ENCODE data around the gene LLCFC1.

The LLCFC1 gene

DNA sequence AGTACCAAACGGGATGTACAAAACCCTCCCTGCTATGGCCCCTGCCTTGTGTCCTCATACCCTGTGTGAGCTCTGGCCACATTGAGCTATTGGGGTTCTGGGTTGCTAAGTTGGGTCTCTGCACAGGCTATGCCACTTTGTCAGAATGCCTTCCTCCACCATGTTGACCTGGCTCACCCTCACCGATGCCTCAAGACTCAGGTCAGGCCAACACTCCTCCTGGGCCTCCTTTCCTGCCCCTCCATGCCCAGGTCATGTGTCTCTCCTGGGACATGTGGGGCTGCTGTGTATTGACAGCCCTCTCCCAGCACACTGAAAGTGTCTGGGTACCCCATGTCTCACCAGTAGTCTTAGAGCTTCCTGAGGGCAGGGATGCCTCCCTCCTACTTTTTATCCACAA lies 20.4 kb upstream of the LLCFC1 start:
- H3K4me1 ChIP-seq (ENCODE audit: control insufficient read depth in 1 of 2, insufficient read depth in 1 of 2, low read depth in 1 of 2, low read length in 1 of 2), result no peaks in the 10 kb centered on the region
- no peaks in the 10 kb centered on the region for H3K9me3 ChIP-seq
- H3K27ac ChIP-seq, result no peak overlapping the region
- TF ChIP-seq, protein P1, sequence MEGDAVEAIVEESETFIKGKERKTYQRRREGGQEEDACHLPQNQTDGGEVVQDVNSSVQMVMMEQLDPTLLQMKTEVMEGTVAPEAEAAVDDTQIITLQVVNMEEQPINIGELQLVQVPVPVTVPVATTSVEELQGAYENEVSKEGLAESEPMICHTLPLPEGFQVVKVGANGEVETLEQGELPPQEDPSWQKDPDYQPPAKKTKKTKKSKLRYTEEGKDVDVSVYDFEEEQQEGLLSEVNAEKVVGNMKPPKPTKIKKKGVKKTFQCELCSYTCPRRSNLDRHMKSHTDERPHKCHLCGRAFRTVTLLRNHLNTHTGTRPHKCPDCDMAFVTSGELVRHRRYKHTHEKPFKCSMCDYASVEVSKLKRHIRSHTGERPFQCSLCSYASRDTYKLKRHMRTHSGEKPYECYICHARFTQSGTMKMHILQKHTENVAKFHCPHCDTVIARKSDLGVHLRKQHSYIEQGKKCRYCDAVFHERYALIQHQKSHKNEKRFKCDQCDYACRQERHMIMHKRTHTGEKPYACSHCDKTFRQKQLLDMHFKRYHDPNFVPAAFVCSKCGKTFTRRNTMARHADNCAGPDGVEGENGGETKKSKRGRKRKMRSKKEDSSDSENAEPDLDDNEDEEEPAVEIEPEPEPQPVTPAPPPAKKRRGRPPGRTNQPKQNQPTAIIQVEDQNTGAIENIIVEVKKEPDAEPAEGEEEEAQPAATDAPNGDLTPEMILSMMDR (IDR thresholded peaks at IDR 0.05), result no peak
- H3K4me3 ChIP-seq (ENCODE audit: low read depth in 1 of 2, low read length in 1 of 2), result no peak overlapping the region
- peaks cover 8% of the 10 kb centered on the region for H3K27me3 ChIP-seq
- no peaks in the 10 kb centered on the region for H3K36me3 ChIP-seq

- Histone ChIP-seq H3K9me3 (no peaks in the 10 kb centered on the region), H3K36me3 (no peaks in the 10 kb centered on the region), H3K27me3 (peaks cover 8% of the 10 kb centered on the region), H3K27ac (no peak overlapping the region), H3K4me1 (ENCODE audit: control insufficient read depth in 1 of 2, insufficient read depth in 1 of 2, low read depth in 1 of 2, low read length in 1 of 2) (no peaks in the 10 kb centered on the region), H3K4me3 (ENCODE audit: low read depth in 1 of 2, low read length in 1 of 2) (no peak overlapping the region)
- TF ChIP-seq, protein P1 (IDR thresholded peaks at IDR 0.05), result no peak
These were observed 19.6 kb upstream of the LLCFC1 start for GRCh38 chr7:142919656-142920055.

GRCh38 chr7:142923391-142923790 lies 15.9 kb upstream of the LLCFC1 start:
- no peak overlapping the region for H3K27ac ChIP-seq
- no peaks in the 10 kb centered on the region for H3K9me3 ChIP-seq
- TF ChIP-seq, protein P1 (IDR thresholded peaks at IDR 0.05), result no peak
- peaks cover 29 to 31% of the 10 kb centered on the region in 2 experiments for H3K4me1 ChIP-seq (ENCODE audit: control insufficient read depth in 1 of 2, insufficient read depth in 1 of 2, low read depth in 1 of 2, low read length in 1 of 2)
- no peaks in the 10 kb centered on the region for H3K27me3 ChIP-seq
- no peak overlapping the region for H3K4me3 ChIP-seq (ENCODE audit: low read depth in 1 of 2, low read length in 1 of 2)
- no peaks in the 10 kb centered on the region for H3K36me3 ChIP-seq

GRCh38 chr7:142925413-142925812 lies 13.9 kb upstream of the LLCFC1 start:
- Histone ChIP-seq H3K36me3 (no peaks in the 10 kb centered on the region), H3K9me3 (no peaks in the 10 kb centered on the region), H3K27ac (peak overlapping the region; percentile 98), H3K4me1 (ENCODE audit: control insufficient read depth in 1 of 2, insufficient read depth in 1 of 2, low read depth in 1 of 2, low read length in 1 of 2) (peaks cover 38 to 43% of the 10 kb centered on the region in 2 experiments), H3K27me3 (no peaks in the 10 kb centered on the region), H3K4me3 (ENCODE audit: low read depth in 1 of 2, low read length in 1 of 2) (no peak overlapping the region)
- TF ChIP-seq, protein P1 (IDR thresholded peaks at IDR 0.05), result no peak

DNA sequence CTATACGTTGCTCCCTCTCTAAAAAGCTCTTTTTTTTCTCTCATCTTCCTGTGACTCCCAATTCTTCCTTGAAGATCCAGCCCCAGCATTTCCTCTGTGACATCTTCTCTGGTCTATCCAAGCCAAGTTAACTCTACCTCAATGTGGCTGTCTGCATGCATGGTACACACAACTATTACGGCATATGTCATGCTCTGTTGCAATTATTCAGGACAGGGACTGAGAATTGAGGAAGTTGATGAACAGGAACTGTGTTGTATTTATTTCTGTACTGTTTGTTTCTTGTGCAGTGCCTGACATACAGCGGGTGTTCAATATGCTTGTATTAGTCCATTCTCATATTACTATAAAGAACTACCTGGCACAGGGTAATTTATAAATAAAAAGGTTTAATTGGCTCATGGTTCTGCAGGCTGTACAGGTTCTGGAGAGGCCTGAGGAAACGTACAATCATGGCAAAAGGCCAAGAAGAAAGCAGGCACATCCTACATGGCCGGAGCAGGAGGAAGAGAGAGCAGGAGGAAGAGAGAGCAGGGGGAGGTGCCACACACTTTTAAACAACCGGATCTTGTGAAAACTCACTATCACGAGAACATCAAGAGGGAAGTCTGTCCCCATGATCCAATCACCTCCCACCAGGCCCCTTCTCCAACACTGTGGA lies 12.1 kb upstream of the LLCFC1 start:
- Histone ChIP-seq H3K27ac (peak overlapping the region; percentile 98), H3K36me3 (no peaks in the 10 kb centered on the region), H3K4me3 (ENCODE audit: low read depth in 1 of 2, low read length in 1 of 2) (peak overlapping the region; percentile 58 to 61)

More for the DNA sequence above, 12.1 kb upstream of the LLCFC1 start:
- TF ChIP-seq, protein P1 (IDR thresholded peaks at IDR 0.05), result no peak
- peaks cover 38 to 43% of the 10 kb centered on the region in 2 experiments for H3K4me1 ChIP-seq (ENCODE audit: control insufficient read depth in 1 of 2, insufficient read depth in 1 of 2, low read depth in 1 of 2, low read length in 1 of 2)
- no peaks in the 10 kb centered on the region for H3K27me3 ChIP-seq
- no peaks in the 10 kb centered on the region for H3K9me3 ChIP-seq

Measured in neutrophil (primary cell).